ENCODE measurements around the gene ORAI2.

Gene ORAI2

DNA sequence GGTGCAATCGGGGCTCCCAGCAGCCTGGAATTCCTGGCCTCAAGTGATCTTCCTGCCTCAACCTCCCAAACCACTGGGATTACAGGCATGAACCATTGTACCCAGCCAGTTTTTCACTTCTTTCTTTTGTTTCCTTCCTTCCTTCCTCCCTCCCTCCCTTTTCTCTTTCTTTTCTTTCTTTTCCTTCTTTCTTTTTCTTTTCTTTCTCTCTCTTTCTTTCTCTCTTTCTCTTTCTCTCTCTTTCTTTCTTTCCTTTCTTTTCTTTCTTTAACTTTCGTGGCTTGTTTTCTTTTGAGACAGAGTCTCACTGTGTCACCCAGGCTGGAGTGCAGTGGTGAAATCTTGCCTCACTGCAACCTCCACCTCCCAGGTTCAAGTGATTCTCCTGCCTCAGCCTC is 12.3 kb downstream of the ORAI2 start:
- DNase-seq (ENCODE audit: low read depth), result no peak
- no peak overlapping the region for H3K4me3 ChIP-seq (ENCODE audit: low read depth, low read length)
- TF ChIP-seq, protein P1, sequence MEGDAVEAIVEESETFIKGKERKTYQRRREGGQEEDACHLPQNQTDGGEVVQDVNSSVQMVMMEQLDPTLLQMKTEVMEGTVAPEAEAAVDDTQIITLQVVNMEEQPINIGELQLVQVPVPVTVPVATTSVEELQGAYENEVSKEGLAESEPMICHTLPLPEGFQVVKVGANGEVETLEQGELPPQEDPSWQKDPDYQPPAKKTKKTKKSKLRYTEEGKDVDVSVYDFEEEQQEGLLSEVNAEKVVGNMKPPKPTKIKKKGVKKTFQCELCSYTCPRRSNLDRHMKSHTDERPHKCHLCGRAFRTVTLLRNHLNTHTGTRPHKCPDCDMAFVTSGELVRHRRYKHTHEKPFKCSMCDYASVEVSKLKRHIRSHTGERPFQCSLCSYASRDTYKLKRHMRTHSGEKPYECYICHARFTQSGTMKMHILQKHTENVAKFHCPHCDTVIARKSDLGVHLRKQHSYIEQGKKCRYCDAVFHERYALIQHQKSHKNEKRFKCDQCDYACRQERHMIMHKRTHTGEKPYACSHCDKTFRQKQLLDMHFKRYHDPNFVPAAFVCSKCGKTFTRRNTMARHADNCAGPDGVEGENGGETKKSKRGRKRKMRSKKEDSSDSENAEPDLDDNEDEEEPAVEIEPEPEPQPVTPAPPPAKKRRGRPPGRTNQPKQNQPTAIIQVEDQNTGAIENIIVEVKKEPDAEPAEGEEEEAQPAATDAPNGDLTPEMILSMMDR (conservative IDR thresholded peaks at IDR 0.05; ENCODE audit: low read depth, low read length), result no peak

DNA sequence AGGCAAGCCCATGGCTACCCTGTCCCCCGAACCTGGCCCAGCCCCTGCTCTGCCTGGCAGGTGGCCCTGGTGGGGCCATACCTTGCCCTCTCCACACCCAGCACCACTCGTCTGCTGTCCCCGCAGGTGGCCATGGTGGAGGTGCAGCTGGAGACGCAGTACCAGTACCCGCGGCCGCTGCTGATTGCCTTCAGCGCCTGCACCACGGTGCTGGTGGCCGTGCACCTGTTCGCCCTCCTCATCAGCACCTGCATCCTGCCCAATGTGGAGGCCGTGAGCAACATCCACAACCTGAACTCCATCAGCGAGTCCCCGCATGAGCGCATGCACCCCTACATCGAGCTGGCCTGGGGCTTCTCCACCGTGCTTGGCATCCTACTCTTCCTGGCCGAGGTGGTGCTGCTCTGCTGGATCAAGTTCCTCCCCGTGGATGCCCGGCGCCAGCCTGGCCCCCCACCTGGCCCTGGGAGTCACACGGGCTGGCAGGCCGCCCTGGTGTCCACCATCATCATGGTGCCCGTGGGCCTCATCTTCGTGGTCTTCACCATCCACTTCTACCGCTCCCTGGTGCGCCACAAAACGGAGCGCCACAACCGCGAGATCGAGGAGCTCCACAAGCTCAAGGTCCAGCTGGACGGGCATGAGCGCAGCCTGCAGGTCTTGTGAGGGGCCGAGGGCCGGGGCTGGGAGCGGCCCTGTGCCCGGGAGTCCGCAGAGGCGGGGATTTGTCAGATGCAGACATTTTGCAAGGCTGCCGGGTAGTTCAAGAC is 13.2 kb downstream of the ORAI2 start:
- no peak for DNase-seq (ENCODE audit: low read depth)
- TF ChIP-seq, protein P1 (conservative IDR thresholded peaks at IDR 0.05; ENCODE audit: low read depth, low read length), result no peak
- H3K4me3 ChIP-seq (ENCODE audit: low read depth, low read length), result no peak overlapping the region

DNA sequence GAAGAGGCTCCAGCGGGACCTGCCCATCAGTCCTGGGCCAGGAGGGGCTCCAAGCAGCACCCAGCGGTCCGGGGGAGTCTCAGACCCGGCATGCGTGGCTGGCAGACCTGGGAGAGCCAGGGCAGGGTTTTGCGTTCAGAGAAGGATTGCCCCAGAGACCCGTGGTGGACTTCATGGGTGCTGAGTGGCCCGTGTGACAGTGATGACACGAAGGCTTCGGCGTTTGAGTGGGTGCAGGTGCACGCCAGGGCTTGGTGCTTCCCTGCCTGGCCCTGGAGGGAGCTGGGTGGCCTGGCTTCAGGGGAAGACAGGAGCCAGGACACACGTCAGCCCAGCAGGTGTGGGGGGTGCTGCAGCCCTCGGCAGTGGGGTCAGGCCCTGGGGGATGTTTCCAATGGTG is 13.9 kb downstream of the ORAI2 start:
- TF ChIP-seq, protein P1 (conservative IDR thresholded peaks at IDR 0.05; ENCODE audit: low read depth, low read length), result no peak
- no peak overlapping the region for H3K4me3 ChIP-seq (ENCODE audit: low read depth, low read length)
- no peak for DNase-seq (ENCODE audit: low read depth)

DNA sequence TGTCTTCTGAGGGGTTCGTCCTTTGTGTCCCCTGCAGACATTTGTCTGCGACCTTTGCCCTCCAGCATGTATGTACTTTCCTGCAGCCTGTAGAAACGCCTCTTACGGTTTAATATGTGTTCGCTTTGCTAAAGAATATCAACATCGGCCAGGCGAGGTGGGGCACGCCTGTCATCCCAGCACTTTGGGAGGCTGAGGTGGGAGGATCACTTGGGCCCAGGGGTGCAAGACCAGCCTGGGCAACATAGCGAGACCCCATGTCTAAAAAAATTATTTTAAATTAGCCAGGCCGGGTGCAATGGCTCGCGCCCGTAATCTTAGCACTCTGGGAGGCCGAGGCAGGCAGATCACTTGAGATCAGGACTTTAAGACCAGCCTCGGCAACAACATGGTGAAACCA is 15.8 kb downstream of the ORAI2 start:
- TF ChIP-seq, protein P1 (conservative IDR thresholded peaks at IDR 0.05; ENCODE audit: low read depth, low read length), result no peak
- no peak for DNase-seq (ENCODE audit: low read depth)
- no peak overlapping the region for H3K4me3 ChIP-seq (ENCODE audit: low read depth, low read length)

DNA sequence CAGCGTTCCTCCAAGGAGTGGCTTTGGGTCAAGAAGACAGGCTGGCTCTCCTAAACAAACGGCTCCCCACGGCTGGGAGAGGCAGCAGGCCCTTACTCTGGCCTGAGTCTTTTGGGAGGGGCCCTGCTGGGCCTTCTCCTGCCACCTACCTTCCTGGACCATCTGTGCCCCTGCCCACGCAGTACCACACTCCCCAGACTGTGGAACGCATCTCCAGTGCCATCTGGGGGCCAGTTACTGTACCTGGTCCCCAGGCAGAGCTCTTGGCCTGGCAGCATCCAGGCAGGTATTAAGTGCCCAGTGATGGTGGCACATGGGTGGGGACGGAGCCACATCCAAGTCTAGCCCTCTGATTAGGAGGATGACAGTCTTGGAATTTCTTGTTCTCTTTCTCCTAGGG is 16.9 kb downstream of the ORAI2 start:
- TF ChIP-seq, protein P1 (conservative IDR thresholded peaks at IDR 0.05; ENCODE audit: low read depth, low read length), result peak; percentile 32
- DNase-seq (ENCODE audit: low read depth), result no peak
- H3K4me3 ChIP-seq (ENCODE audit: low read depth, low read length), result no peak overlapping the region

DNA sequence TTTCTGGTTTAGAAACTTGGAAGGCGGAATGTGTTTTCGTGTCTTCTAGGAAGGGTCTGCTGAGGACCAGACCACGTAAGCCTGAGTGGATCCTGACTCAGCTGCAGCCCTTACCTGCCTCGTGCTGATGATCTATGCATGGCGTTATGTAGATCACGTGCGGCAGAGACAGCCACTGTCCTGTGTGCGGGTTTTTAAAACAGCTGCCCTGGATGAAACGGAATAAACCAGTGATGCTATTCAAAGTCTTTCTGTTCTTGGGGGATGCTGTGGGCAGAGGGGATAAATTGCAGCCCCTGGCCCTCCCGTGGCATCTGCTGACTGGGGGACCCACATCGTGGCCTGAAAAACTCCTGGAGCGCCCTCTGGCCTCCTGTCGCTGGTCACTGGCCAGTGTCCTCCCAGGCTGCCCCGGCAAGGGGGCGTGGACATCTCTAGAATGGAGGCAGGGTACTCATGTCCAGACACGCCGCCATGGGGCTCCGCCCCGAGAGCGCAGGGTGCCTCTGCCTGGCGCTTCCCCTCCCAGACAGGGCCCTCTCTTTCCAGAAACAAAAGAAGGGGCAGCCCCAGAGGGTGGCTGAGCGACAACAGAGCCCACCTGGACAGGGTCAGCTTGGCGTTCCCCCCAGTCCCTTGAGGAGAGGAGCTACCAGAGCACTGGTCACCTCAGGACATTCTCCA is 18.1 kb downstream of the ORAI2 start:
- no peak for DNase-seq (ENCODE audit: low read depth)
- no peak overlapping the region for H3K4me3 ChIP-seq (ENCODE audit: low read depth, low read length)
- TF ChIP-seq, protein P1 (conservative IDR thresholded peaks at IDR 0.05; ENCODE audit: low read depth, low read length), result no peak
